HG03097 (cell line): ENCODE results near the gene PITPNC1.
"Not testable (repeated sequence)": the region's sequence is repeated elsewhere in the genome, so short reads cannot be mapped to it uniquely, and the experiment has no call there.

ENCODE experiments used
- ATAC-seq: cut with Tn5 transposase; IDR thresholded peaks from one replicate; pipeline ENCODE4 v1.9.1; 2021; ENCODE audit not compliant: unreplicated experiment, low FRiP score

Gene PITPNC1

GRCh38 chr17:67393809-67394397, 16.8 kb downstream of the PITPNC1 start:
- ATAC-seq, result no peak

DNA sequence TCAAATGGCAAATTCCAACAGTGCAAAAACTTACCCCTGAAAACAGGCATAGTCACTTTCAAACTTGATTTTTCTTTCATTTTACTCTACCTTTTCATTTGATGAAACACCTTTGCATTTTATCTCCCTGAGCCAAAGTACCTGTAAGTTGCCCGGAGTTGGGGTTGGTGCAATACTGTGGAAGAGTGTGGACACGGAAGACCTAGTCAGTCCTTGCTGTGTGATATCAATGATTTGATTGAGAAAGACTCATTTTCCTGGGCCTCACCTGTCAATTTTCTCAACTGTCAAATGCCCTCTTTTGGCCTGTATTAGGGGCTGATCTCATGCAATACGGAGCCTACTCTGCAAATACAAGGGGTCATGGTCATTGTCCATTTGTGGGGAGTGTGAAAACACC, 22.6 kb downstream of the PITPNC1 start:
- no peak for ATAC-seq

GRCh38 chr17:67400193-67400592, 23.1 kb downstream of the PITPNC1 start:
- ATAC-seq, result no peak

- ATAC-seq, result no peak
These were observed 24.0 kb downstream of the PITPNC1 start for GRCh38 chr17:67401106-67401505.

- no peak for ATAC-seq
These were observed 24.8 kb downstream of the PITPNC1 start for GRCh38 chr17:67401598-67402504.

- ATAC-seq, result no peak
These were observed 26.0 kb downstream of the PITPNC1 start for GRCh38 chr17:67403065-67403464.

DNA sequence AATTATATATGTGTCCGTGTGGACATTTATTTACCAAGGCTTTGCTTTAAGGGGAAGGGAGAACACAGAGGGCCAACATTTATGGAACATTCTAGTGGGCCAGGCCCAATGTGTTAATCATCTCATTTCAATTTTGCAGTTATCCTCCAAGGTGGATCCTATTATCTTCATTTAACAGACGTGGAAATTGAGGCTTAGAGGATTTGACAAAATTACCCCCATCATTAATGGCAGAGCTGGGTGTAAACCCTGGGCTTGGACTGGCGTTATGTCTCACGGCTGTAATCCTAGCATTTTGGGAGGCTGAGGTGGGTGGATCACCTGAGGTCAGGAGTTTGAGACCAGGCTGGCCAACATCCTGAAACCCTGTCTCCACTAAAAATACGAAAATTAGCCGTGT, 26.4 kb downstream of the PITPNC1 start:
- no peak for ATAC-seq

DNA sequence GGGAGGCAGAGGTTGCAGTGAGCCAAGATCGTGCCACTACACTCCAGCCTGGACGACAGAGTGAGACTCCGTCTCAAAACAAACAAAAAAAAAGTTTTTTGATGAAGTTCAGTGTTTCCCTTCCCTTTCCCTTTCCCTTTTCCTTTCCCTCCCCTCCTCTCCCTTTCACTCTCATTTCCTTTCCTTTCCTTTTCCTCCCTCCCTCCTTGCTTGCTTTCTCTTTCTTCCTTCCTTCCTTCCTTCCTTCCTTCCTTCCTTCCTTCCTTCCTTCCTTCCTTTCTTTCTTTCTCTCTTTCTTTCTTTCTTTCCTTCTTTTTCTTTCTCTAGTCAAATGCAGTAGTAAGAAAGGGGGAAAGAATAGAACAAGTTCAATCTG, 31.4 kb downstream of the PITPNC1 start:
- not testable (repeated sequence) for ATAC-seq

- no peak for ATAC-seq
These were observed 34.3 kb downstream of the PITPNC1 start for GRCh38 chr17:67411397-67411796.

GRCh38 chr17:67412032-67412431, 35.0 kb downstream of the PITPNC1 start:
- no peak for ATAC-seq

GRCh38 chr17:67412941-67413340, 35.9 kb downstream of the PITPNC1 start:
- no peak for ATAC-seq

DNA sequence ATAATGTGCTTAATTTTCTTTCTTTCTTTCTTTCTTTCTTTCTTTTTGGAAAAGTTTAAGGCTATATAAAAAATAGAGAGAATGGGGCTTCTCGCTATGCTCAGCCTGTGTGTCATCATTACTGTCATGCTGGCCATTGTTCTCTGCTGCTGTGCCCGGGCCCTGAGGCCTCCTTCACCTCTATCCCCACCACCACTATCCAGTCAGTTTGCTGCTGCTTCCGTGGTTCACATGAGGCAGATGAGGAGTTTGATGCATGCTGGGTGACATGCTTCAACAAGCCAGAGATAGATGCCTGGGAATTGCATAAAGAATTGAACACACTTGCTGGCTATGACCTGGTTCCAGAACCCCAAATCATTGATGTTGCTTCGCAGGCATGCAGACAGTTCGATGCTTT, 36.3 kb downstream of the PITPNC1 start:
- no peak for ATAC-seq

- ATAC-seq, result no peak
These were observed 37.0 kb downstream of the PITPNC1 start for GRCh38 chr17:67414130-67414529.

GRCh38 chr17:67414559-67414958, 37.5 kb downstream of the PITPNC1 start:
- no peak for ATAC-seq

- ATAC-seq, result no peak
These were observed 38.2 kb downstream of the PITPNC1 start for GRCh38 chr17:67415291-67415690.

DNA sequence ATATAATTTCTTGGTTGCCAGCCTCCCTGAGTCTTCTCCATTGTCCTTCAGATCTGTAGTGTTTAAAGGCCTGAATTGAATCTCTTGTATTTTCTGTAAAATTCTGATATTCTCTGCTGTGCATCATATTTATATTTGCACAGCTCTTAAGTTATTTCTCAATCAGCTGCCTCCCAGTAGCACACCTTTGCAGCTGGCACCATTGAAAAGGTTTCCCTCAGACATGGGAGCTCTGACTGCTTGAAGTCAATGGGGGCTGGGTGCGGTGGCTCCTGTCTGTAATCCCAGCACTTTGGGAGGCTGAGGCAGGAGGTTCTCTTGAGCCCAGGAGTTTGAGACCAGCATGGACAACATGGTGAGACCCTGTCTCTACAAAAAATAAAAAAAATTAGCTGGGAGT, 40.4 kb downstream of the PITPNC1 start:
- ATAC-seq, result no peak

DNA sequence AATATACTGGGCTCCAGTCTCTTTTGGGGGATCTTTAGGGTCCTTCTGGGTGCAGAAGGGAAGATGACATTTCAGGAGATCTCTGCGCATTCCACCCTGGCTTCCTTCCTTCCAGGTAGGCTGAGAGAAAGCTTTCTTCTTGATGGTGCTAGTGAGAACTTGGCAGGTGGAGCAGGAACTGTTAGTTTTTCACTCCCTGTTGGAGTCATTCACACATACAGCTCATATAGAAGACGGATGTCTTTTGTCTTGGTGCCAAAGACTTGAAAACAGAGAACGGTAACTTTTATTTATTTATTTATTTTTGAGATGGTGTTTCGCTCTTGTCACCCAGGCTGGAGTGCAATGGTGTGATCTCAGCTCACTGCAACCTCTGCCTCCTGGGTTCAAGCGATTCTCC, 43.9 kb downstream of the PITPNC1 start:
- ATAC-seq, result no peak

DNA sequence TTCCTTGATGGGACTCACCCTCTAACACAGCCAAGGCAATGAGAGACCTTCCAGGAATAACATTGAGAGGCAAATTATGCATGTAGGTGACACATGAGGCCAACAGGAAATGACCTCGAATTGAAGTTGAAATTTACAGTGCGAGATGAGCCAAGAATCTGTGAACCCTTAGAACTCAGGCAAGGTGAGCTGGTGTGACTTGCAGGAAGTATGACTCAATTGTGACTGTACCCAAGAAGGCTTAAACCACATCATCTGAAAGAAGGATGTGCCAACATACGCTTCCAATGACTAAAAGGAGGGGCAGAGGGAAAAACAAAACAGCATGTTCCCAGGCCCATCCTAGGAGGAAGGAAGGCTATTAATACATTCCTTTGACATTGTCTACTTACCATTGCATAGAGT, 44.8 kb downstream of the PITPNC1 start:
- ATAC-seq, result no peak

- not testable (repeated sequence) for ATAC-seq
These were observed 45.2 kb downstream of the PITPNC1 start for GRCh38 chr17:67422296-67422695.

DNA sequence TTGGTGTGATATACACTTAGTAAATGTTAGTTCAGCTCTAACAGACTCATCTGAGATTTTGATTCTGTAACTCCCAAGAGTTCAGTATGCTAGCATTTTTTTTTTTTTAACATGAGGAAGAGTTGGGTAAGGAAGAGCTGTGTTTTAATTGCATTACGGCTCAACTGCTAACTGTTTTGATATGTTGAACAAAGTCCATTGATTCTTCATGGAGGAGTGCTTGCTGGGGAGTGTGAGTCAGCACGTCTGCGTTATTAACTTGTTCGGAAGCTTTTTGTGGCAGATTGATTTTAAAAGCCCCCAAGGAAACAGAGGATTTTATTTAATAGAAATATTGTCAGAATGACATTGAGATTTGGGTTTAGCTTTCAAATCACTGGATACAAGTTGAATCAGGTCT, 45.8 kb downstream of the PITPNC1 start:
- no peak for ATAC-seq

DNA sequence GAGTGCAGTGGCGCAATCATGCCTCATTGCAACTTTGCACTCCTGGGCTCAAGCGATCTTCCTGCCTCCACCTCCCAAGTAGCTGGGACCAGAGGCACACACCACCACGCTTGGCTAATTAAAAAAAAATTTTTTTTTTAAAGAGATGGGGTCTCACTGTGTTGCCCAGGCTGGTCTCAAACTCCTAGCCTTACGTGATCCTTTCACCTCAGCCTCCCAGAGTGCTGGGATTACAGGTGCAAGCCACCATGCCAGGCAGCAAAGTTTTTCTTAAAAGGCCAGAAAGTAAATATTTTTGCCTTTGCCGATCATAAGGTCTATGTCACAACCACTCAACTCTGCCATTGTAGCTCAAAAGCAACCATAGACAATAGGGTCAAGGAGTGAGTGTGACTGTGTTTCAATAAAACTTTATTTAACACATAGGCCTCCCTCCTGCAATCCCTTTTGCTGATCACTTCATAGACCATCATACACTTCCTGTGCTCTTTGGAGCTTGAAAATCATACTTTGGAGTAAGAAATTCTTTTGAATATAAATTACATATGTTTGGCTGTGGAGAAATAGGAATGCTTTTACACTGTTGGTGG, 48.6 kb downstream of the PITPNC1 start:
- ATAC-seq, result no peak

DNA sequence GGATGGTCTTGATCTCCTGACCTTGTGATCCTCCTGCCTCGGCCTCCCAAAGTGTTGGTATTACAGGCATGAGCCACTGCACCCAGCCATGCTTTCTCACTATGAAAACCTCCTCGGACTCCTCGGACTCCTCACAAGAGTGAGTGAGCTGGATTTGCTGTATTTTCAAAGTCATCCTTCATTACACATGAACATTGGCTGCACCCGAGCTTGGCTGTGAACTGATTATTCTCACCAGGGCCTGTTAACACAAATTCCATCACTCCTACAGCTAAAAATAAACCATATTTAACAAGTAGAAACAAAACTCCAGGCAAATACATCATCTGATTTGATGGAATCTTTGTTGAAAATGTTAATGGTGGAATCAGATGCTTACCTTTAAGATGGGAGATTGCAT, 50.3 kb downstream of the PITPNC1 start:
- no peak for ATAC-seq
